ENCODE results near the gene GSTM2.

Gene GSTM2

GRCh38 chr1:109713636-109714035 is 45.8 kb downstream of the GSTM2 start:
- DNase-seq (ENCODE audit: low spot score): no peak

- no peak for DNase-seq (ENCODE audit: low spot score)
Observed at GRCh38 chr1:109714661-109715372, 47.0 kb downstream of the GSTM2 start.

GRCh38 chr1:109716121-109716520 is 48.3 kb downstream of the GSTM2 start:
- DNase-seq (ENCODE audit: low spot score): no peak

GRCh38 chr1:109716570-109717090 is 48.8 kb downstream of the GSTM2 start:
- DNase-seq (ENCODE audit: low spot score): no peak

GRCh38 chr1:109717729-109718128 is 49.9 kb downstream of the GSTM2 start:
- no peak for DNase-seq (ENCODE audit: low spot score)

GRCh38 chr1:109718495-109718894 is 50.6 kb downstream of the GSTM2 start:
- DNase-seq (ENCODE audit: low spot score): peak; percentile 27

- no peak for DNase-seq (ENCODE audit: low spot score)
Observed at GRCh38 chr1:109719337-109719837, 51.5 kb downstream of the GSTM2 start.

GRCh38 chr1:109721042-109721441 is 53.2 kb downstream of the GSTM2 start:
- no peak for DNase-seq (ENCODE audit: low spot score)

GRCh38 chr1:109721971-109722370 is 54.1 kb downstream of the GSTM2 start:
- no peak for DNase-seq (ENCODE audit: low spot score)

- no peak for DNase-seq (ENCODE audit: low spot score)
Observed at GRCh38 chr1:109722908-109723691, 55.2 kb downstream of the GSTM2 start.
